HG03139 (cell line): ENCODE results near the gene ZNF493.

Experiments used
- ATAC-seq: cut with Tn5 transposase; IDR thresholded peaks from one replicate; pipeline ENCODE4 v1.9.1; 2021; ENCODE audit not compliant: unreplicated experiment

ZNF493 gene

GRCh38 chr19:21396893-21397572 lies at the start of gene ZNF493:
ZNF493 (plus strand) TSS chr19:21397133; CDS start chr19:21397238, 105 bp downstream.
- ATAC-seq, result peak; percentile 100

DNA sequence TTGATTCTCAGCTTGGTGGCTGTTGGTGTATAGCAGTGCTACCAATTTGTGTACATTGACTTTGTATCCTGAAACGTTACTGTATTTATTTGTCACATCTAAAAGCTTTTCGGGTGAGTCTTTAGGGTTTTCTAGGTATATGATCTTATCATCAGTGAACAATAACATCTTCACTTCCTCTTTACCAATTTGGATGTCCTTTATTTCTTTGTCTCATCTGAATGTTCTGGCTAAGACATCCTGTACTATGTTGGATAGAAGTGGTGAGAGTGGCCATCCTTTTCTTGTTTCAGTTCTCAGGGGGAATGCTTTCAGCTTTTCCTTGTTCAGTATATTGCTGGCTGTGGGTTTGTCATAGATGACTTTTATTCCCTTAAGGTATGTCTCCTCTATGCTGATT lies 44.1 kb upstream of the ZNF493 start:
- ATAC-seq, result no peak

GRCh38 chr19:21358768-21359451 lies 38.0 kb upstream of the ZNF493 start, which contains the start of gene ZNF738:
ZNF738 (plus strand) TSS chr19:21359000; CDS start chr19:21359141, 141 bp downstream.
- ATAC-seq, result peak; percentile 92

GRCh38 chr19:21362291-21362690 lies 34.6 kb upstream of the ZNF493 start:
- no peak for ATAC-seq

GRCh38 chr19:21383980-21384582 lies 12.9 kb upstream of the ZNF493 start:
- no peak for ATAC-seq

DNA sequence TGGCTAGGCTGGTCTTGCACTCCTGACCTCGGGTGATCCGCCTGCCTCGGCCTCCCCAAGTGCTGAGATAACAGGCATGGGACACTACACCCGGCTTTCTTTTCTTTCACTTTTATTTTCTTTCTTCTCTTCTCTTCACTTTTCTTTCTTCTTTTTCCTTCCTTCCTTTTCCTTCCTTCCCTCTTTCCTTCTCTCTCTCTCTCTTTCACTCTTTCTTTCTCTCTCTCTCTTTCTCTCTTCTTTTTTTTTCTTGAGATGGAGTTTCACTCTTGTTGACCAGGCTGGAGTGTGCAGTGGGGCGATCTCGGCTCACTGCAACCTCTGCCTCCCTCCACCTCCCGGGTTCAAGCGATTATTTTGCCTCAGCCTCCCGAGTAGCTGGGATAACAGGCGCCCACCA lies 812 bp upstream of the ZNF493 start:
- ATAC-seq, result no peak

DNA sequence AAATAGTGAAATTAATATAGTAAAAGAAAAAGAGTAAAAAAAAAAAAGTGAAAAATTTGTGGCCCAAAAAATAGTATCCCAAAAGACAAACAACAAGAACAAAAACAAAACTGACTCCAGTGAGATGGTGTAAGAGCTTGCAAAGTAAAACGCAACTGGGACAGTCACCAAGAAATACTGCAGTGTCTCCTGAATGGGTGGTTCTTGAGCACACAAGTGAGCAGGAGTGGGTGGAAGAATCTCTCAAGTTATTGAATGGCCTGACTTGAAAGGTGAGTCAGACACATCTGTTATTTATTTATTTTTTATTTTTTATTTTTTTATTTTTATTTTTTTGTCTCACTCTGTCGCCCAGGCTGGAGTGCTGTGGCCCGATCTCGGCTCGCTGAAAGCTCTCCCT lies 1.9 kb downstream of the ZNF493 start:
- ATAC-seq, result no peak

- no peak for ATAC-seq
Observed at GRCh38 chr19:21402303-21402985, 5.5 kb downstream of the ZNF493 start.

GRCh38 chr19:21410166-21410565 lies 13.2 kb downstream of the ZNF493 start:
- ATAC-seq, result no peak

- no peak for ATAC-seq
Observed at GRCh38 chr19:21422244-21422643, 25.3 kb downstream of the ZNF493 start.

DNA sequence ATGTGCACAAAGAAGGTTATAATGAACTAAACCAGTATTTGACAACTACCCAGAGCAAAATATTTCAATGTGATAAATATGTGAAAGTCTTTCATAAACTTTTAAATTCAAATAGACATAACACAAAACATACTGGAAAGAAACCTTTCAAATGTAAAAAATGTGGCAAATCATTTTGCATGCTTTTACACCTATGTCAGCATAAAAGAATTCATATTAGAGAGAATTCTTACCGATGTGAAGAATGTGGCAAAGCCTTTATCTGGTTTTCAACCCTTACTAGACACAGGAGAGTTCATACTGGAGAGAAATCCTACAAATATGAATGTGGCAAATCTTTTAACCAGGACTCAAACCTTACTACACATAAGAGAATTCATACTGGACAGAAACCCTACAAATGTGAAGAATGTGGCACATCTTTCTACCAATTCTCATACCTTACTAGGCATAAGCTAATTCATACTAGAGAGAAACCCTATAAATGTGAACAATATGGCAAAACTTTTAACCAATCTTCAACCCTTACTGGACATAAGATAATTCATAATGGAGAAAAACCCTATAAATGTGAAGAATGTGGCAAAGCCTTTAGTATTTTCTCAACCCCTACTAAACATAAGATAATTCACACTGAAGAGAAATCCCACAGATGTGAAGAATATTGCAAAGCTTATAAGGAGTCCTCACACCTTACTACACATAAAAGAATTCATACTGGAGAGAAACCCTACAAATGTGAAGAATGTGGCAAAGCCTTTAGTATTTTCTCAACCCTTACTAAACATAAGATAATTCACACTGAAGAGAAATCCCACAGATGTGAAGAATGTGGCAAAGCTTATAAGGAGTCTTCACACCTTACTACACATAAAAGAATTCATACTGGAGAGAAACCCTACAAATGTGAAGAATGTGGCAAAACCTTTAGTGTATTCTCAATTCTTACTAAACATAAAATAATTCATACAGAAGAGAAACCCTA lies 26.4 kb downstream of the ZNF493 start:
- no peak for ATAC-seq

DNA sequence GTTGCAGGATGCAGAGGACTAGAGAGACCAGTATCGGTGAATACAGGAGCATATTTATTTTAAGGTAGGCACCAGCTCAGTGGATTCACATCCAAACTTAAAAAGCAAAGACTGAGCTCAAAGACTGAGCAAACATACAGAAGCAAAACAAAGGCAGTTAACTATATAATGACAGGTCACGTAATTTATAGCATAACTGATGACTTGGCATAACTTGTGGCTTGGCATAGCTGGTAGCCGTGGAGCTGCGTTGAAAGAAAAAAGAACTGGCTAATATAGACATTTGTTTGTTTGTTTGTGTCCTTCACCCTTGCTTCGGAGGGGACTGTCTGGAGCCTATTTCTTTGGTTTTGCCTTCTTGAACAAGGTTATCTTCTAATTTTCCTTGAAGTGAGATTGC lies 33.7 kb downstream of the ZNF493 start:
- no peak for ATAC-seq

DNA sequence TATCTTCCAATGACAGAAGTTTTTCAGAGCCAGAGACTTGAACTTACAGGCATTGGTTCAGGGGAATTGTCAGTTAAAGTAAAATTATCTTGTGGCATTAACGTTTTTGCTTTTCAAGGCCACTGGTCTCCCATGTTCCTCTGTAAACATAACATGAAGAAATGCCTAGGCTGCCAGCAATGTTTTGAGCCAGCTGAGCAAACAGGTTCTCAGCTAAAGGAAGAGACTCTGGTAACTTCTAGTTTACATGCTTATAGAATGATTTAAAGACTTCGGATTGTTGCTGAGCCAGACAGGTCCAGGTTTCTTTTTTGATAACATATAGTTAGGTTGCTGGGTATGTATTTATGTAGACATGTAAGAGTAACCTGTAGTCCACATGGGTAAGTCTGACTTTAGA lies 35.7 kb downstream of the ZNF493 start:
- no peak for ATAC-seq

DNA sequence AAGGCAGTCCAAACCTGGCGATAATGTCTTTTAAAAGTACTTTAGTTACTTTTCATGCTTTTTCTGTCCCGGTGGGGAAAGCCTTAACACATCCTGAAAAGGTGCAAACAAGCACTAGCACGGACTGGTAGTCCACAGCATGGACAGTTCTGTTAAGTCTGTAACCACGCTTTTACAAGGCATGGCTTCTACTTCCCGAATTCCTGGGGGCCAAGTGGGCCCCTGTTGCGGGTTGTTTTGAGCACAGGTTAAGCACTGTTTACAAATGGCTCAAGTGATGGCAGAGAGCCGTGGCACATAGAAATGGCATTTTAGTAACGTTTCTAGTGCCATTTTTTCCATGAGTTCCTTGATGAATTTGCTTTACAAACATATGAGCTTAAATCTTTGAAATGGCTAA lies 37.6 kb downstream of the ZNF493 start:
- ATAC-seq, result no peak

DNA sequence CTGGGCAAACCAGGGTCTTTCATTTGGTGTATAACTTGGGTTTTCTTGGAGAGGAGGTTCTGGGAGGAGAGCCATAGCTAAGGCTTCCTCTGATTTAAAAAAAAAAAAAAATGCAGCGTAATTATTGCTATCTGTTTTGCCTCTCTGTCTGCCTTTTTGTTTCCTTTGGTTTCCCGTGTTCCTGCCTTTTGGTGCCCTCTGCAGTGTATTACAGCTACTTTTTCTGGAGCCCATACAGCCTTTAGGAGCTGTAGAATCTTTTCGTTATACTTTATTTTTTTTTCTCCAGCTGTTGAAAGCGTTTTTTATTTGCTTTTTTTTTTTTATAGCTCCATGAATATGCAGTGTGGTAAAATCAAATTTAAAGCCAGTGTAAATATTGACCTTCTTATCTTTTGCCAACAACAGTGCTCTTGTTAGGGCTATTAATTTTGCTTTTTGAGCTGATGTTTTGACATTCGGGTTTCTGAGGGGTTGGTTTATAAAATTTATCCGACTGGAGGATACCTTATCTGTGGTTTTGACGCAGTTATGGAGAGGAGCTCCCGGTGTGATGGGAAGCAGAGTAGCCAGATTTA lies 38.1 kb downstream of the ZNF493 start:
- no peak for ATAC-seq

DNA sequence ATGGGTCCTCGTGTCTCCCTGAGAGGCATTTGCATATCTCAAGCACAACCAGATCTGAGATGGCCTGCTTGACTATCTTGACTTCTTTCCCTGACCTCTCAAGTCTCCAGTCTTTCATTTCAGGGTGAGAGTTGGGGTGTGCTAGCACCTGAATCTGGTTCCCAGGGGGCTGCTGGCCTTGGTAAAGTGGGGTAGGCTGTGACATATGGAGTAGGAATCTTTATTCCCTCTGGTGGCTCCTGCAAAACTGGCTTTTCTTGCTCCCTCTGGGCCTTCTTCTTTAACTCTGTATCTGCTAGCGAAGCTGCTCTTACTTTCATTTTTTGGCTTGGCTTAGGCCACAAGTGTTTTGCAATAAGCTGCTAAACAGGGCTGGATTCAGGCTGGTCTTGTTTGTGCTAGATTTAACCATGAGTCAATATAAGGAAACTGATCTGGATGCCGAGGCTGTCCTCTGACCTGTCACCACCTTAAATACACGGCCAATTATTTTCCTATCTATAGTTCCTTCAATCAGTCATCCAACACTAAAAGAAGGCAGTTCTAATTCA lies 42.3 kb downstream of the ZNF493 start:
- ATAC-seq, result no peak

DNA sequence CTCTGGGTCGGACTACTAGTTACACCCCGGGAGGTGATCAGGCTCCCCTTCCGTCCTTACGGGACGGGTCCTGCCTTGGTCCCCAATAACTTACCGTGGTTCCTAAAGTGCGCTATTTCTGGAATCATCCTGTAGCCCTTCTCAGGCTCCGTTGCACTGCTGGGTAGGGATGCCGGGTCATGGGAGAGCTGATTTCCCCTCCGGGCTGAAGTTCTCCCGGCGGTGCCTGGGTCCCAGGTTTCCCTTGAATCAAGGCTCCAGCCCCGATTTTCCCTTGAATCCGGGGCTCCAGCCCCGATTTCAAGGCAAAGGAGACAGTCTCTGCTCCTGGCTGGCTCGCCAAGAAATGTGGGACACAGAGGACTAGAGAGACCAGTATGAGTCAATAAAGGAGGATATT lies 43.4 kb downstream of the ZNF493 start:
- no peak for ATAC-seq

- ATAC-seq, result no peak
Observed at GRCh38 chr19:21451187-21451586, 54.3 kb downstream of the ZNF493 start.

GRCh38 chr19:21454901-21455300 lies 58.0 kb downstream of the ZNF493 start:
- ATAC-seq, result no peak

DNA sequence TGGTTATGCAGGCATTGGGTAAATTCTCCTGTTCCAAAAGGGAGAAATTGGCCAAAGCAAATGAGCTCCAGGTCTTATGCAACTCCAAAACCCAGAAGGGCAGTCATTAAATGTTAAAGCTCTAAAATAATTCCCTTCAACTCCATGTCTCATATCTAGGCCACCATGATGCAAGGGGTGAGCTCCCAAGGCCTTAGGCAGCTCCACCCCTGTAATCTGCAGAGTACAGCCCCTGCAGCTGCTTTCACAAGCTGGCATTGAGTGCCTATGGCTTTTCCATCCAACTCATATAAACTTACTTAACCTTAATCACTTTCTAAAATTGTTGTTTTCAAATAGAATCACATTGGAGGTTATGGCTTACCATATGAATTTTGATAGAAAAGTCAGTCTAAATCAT lies 63.8 kb downstream of the ZNF493 start:
- no peak for ATAC-seq
